ENCODE measurements around the gene ENDOV.
"Not testable (repeated sequence)": the region's sequence is repeated elsewhere in the genome, so short reads cannot be mapped to it uniquely, and the experiment has no call there.

The ENDOV gene

DNA sequence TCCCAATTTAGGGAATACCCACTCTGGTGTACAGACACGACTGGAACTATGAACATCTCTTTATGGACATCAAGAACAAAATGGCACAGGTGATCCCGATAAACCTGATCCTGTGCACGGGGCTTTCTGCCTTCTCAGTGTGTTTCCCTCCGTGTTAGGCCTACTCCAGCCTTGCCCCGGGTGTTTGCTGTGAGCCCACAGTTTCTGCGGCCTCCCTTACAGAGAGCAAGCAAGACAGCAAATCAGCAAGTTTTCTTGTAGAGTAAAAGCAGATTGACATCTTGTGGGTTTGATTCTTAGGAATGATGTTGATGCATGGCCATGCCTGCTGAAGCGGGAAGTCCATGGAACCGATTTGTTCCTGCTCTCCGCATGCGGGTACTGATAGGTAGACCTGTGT lies 26.4 kb upstream of the ENDOV start:
- DNase-seq = no peak

DNA sequence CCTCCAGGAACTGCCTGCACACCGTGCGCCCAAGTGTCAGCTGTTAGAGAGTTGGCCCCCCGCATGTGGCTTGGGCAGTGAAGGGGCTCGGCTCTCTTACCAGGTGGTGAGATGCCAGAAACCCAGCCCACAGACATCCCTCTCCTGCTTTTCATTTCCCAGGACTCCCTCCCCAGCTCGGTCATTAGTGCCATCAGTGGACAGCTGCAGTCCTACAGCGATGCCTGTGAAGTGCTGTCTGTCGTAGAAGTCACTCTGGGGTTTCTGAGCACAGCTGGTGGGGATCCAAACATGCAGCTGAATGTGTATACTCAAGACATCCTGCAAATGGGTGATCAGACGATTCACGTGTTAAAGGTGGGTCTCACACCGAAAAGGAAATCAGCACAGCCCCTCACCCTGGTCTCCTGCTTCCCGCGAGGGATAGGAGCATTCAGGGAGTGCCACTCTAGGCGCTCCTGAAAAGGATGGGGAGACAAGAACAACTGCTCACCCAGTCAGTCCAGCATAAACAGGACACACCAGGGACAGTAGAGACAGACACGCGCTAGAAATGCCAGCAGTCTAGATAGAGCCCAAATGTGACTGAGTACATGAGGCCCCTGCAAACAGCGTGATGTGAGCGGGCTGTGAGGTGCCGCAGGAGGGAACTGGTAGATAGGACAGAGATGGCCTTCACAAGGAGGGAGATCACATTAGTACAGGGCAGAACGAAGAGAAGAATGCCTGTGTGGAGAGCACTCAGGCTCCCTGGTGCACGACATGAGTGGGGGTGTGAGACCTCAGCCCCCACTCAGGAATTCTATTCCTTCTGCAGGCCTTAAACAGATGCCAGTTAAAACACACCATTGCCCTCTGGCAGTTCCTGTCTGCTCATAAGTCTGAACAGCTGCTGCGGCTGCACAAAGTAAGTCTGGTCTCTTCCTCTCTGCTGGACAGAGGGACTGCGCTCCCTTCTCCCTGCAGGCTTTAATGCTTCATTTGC lies 25.7 kb upstream of the ENDOV start:
- DNase-seq = no peak

DNA sequence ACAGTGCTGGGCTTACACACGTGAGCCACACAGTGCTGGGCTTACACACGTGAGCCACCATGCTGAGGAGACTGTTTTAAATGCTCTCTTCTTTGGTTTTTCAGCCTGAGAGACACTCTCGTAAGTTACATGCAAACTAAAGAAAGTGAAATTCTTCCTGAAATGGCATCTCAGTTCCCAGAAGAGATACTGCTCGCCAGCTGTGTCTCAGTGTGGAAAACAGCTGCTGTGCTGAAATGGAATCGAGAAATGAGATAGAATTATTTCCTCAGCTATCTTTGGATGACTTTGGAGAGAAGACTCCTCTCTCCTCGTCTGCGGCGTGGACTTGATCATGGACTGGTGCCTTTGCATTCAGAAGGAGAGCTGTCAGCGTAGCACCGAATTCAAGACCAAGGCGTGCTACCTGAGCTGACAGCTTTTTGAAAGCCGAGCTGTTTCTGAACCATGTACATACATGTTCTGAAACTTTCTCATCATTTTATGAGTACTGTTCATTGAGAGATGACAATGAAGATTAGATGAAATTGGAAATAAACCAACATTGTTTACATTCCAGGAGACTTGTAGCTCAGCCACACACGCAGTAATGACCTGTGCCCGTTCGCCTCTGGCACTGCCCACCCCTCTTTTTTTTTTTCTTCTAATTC lies 21.6 kb upstream of the ENDOV start:
- no peak for DNase-seq

DNA sequence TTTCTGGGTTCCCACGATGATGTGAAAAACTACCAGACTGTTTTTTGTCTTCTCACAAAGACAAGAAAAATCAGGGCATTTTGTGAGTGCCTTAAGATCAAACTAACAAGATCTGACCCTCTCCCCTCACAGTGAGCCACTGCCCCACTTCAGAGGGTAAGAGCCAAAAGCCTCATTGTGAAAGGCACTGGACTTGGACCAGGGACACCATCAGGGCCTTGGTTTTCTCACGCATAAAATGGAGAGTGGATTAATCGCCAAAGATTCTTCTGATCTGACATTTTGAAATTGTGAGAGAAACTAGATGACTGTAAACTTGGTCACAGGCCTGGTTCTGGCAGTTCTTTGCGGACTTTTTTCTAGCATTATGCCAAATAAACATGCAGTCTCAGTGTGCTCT lies 21.0 kb upstream of the ENDOV start:
- no peak for DNase-seq

DNA sequence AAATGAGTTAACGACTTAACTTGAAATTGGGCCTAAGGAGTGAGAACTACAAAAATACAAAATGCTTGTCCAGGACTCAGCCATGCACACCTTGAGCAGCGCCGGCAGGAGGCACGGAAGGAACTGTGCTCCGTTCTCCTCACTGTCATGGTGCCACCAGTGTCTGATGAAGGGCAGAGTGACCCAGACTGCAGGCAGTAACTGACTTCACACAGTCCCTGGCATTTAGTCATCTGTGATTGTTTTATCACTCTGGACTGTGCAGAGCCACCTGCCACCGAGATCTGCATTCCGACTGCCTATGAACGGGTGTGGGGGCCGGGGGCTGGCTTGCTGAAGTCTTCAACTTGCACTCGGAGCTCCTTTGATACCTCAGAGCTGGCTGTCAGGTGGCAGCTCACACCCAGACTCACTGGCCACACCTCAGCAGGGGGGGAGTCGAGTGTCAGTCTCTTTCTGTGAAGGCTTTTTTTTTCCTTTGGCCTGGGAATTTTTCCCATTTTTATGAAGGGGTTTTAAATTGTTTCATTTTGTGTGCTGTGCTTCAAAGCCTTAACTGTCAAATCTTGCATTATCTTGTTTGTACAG lies 20.2 kb upstream of the ENDOV start:
- DNase-seq = no peak

DNA sequence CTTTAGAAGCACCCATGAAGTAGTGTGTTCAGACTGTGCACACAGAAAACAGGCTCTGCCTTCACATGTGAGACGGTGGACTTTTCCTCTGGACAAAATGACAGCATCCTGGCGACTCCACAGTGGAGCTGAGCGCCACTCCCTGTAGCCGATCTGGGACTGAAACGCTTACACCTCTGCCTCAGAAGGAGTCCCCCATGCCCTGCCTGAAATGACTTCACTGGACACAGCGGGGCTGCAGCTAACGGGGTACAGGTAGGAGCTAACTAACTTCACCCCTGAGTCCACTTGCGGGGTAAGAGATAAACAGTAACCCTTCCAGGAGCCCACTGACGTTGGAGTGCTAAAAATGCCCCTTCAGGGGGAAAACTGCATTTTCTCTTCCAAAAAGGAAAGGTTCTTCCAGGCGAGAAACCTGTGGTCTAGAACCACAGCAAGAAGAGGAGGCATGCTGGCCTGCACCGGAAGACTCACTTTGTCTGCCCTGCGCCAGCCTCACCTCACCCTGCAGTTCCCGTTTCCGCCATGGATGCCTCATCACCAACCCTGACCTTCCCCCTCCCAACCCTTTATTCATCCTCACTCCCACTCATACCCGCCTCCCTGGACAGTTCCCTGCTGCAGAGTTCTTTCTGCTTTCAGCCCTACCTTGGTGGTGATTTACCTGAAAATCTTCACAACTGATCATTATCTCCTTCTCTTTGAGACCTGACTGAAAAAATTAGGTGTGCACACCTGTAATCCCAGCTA lies 19.4 kb upstream of the ENDOV start:
- no peak for DNase-seq

DNA sequence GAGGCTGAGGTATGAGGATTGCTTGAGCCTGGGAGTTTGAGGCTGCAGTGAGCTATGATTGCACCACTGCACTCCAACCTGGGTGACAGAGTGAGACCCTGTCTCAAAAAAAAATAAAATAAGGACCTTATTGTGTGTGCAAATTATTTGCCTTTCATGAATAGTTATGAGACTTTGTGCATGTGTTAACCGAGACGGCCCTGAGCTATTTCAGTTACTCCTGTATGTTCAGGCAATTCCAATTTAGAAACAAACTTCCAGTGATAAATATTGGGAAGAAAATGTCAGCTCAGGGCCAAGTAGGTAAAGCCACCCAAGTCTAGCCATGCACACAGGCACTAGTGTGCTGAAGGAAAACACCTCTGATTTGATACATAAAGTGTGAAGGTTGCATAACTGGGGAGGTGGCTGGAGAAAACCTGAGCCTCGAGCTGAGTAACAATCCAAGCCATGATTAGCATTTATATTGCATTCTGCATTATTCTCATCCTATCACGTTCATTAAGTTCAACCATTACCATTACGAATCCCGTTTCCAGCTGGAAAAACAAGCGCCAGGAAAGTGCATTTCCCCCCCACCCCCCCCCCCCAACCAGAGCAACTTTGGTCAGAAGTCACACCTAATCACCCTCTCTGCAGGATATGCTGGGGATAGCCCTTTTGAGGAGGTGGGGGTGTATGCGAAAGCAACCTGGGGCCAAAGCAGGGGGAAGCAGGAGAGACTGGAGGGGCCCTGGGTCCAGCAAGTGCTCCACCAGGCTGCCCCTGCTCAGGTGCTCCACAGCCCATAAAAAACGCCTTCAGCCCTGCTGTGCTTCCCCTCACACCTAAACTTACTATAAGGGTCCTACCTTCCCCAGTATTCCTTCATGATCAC lies 18.6 kb upstream of the ENDOV start:
- no peak for DNase-seq

DNA sequence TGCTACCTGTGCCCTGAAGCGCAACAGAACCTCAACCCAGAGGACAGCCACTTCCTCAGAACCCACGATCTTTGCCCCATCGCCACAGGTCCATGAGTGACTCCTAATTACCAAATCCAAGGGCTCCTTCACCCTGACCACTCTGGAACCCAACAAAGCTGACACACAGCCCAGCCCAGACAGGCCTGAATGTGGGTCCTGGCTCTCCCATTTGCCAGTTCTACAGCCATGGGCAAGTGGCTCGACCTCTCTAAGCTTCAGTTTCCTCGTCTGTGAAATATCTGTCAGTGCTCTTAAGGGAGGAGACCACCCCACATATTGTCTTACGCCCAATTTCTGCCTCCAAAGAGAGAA lies 18.0 kb upstream of the ENDOV start:
- DNase-seq = no peak

DNA sequence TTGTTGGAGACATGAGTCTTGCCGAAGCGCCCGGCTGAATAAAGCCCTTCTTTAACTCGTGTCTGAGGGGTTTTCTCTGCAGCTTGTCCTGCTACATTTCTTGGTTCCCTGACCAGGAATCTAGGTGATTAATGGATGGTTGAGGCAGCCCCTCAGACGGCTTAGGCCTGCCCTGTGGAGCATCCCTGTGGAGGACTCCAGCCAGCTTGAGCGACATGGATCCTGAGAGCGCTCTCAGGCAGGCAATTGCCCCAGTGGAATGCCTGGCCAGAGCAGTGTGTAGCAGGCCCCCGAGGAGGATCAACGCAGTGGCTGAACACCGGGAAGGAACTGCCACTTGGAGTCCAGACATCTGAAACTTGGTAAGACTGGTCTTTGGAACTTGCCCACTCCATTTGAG lies 17.3 kb upstream of the ENDOV start:
- DNase-seq = no peak

DNA sequence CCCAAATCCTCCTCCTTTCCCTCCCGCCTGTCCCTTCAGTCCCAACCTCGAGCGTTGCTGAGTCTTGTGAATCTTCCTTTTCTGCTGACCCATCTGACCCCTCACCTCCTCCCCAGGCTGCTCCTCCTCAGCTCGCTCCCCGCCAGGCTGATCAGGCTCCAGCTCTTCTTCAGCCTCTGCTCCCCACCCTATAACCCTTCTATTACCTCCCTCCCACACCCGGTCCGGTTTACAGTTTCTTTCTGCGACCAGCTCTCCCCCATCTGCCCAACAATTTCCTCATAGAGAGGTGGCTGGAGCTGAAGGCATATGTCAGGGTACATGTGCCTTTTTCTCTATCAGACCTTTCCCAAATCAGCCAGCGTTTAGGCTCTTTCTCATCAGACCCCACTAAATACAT lies 13.9 kb upstream of the ENDOV start:
- not testable (repeated sequence) for DNase-seq

DNA sequence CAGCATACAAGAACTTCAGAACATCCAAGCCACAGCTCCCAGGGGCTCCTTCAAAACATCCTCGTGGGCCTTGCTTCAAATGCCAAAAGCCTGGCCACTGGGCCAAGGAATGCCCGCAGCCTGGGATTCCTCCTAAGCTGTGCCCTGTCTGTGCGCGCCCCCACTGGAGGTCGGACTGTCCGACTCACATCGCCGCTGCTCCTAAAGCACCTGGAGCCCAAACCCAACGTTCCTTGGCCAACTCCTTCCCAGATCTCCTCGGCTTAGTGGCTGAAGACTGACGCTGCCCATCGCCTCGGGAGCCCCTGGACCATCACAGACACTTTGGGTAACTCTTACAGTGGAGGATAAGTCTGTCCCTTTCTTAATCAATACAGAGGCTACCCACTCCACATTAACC lies 12.9 kb upstream of the ENDOV start:
- DNase-seq = not testable (repeated sequence)

DNA sequence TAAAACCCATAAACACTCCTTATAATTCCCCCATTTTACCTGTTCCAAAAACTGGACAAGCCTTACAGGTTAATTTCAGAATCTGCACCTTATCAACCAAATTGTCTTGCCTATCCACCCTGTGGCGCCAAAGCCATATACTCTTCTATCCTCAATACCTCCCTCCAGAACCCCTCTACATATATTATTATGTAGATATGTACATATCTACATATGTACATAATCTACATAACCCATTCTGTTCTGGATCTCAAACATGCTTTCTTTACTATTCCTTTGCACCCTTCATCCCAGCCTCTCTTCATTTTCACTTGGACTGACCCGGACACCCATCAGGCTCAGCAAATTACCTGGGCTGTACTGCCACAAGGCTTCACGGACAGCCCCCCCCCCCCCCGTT lies 12.0 kb upstream of the ENDOV start:
- no peak for DNase-seq

DNA sequence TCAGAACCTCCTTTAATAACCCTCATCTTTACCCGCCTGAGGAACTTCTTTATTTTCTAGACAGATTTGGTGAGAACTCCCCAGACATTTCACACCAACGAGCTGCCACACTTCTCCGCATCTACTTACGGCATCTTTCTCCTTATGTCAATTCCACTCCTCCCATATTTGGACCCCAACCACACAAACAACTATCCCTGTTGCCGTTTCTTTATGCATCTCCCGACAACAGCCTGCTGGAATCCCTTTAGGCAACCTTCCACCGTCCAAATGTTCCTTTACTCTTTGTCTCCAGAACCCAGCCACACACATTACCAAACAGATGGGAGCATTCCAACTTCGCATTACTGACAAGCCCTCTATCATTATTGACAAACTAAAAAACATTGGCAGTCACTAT lies 8.8 kb upstream of the ENDOV start:
- DNase-seq = no peak

DNA sequence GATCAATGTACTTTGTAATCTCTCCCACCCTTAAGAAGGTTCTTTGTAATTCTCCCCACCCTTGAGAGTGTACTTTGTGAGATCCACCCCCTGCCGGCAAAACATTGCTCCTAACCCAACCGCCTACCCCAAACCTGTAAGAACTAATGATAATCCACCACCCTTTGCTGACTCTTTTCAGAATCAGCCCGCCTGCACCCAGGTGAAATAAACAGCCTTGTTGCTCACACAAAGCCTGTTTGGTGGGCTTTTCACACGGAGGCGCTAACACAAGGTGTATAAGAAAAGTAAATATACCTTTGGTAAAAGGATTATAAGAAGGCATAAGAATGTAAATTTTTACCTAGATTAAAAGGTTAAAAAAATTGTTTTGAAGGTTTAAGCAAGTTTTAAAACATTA lies 7.0 kb upstream of the ENDOV start:
- DNase-seq = not testable (repeated sequence)

DNA sequence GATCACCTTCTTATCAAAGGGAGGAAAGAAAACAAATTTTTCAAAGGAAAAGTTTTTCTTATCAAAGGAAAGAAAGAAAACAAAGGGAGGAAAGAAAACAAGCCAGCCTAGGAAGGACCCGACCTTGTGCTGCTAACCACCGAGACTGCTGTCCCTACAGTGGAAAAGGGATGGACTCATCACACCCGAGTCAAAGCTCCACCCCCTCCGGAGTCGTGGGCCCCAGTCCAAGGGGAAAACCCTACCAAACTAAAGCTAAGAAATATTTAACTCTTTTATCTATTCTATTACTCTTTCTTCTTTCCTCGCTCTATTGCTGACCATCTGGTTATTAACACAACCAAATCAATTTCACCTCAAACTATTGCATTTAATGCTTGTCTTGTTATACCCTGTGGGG lies 6.1 kb upstream of the ENDOV start:
- no peak for DNase-seq

DNA sequence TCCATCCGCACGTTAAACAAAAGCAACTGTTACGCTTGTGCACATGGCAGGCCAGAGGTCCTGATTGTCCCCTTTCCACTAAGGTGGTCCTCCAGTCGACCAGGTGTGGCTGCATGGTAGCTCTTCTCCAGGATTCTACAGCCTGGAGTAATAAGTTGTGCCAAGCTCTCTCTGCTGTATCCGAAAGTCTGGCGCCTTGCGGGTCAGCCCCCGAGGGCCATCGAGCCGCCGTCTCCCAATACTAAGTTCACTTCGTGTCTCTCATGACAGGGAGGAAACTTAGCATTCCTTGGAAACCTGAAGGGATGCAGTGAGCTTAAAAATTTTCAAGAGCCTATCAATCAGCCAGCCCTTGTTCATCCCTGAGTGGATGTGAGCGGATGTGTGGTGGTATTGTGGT lies 5.3 kb upstream of the ENDOV start:
- DNase-seq = no peak

DNA sequence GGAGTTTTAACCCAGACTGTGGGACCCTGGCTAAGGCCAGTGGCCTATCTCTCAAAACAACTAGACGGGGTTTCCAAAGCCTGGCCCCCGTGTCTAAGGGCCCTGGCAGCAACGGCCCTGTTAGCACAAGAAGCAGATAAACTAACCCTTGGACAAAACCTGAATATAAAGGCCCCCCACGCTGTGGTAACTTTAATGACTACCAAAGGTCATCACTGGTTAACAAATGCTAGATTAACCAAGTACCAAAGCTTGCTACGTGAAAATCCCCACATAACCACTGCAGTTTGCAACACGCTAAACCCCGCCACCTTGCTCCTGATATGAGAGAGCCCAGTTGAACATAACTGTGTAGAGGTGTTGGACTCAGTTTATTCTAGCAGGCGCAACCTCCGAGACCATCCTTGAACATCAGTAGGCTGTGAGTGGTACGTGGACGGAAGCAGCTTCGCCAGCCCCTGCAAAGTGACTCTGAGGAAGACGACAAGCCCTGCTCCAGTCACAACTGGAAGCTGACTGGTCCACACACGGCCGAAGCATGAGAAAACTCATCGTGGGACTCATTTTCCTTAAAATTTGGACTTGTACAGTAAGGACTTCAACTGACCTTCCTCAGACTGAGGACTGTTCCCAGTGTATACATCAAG lies 4.4 kb upstream of the ENDOV start:
- not testable (repeated sequence) for DNase-seq

DNA sequence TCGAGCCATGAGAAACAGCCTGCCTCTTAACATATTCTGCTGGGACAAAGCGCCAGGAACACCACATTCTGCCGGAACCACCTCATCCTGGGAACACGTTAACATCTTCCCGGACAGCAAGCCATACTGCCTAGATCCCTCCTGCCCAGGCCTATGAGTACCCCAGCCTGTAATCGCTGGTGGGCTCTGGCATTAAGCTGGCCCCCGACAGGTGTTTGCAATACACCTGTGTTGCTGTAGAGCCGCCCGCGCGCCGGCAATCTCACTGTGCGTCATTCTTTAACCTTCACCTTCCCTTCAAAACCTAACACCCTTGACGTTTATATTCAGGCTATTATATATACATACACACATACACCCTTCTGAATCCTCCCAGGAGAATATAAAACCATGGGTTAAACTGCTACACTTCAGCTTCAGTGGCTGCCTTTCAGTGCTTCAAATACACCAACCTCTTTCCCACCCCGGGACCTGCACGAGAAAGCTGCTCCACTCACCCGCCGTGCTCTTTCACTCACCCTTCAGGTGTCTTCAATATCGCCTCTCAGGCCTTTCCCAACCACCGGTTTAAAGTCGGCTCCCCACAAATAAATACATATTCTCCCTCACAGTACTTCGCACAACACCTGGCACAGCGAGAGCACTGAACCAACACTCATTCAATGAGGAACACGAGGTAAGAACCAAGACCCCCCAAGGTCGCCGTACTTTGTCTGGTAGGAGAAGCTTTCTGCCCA lies 1.0 kb upstream of the ENDOV start:
- peak; percentile 55 for DNase-seq

DNA sequence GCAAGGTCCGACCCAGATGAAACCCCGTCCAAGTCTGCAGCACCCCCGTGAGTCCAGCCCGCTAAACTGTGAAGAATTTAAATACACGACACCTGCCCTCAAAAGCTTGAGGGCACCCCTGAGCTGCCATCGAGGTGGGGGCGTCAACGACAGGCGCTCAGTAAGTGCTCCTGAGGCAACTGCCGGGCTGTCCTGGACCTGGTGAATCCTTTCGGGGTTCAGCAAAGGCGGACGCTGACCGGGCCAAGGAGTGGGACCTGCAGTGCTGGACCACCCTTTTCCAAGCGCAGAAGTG lies 512 bp upstream of the ENDOV start:
- DNase-seq = peak; percentile 55

DNA sequence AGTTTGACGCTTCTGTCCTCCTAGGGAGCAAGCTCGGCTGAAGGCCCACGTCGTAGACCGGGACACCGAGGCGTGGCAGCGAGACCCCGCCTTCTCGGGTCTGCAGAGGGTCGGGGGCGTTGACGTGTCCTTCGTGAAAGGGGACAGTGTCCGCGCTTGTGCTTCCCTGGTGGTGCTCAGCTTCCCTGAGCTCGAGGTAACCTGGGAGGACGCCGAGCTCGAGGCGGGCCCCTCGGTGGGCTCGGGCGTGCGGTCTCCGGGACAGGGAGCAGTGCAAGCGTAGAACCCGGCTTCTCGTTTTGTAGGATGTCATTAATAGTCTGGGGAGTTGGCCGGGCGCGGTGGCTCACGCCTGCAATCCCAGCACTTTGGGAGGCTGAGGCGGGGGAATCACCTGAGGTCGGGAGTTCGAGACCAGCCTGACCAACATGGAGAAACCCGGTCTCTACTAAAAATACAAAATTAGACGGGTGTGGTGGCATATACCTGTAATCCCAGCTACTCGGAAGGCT lies 715 bp downstream of the ENDOV start:
- no peak for DNase-seq

All from NCI-H69 (cell line).